Measurements from ENCODE around the gene ELN. TPM values are rescaled to one million over a fixed set of nuclear protein-coding genes. Genes with fewer than 3 reads are reported as not detected.

Gene ELN
- total RNA-seq, 1 donor from 2014 or later, result 395 TPM

DNA sequence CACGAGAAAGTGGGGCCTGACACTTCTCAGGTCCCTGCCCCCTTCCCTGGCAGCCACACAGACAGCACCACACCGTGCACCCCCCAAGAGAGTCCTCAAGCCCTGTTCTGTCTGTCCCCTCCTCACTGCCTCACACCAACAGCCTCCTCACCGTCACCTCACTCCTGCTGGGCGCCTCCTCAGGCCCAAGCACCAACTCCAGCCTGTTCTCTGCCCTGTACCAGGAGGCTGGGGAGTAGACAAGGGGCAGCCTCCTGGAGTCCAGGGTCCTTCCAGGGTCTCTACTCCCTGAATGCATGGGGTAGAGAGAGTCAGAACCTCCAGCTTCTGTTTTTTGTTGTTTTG lies 26.9 kb upstream of the ELN start:
- Histone ChIP-seq H3K27ac (peak overlapping the region; percentile 95 to 99), H3K4me3 (no peak overlapping the region), H3K36me3 (no peaks in the 10 kb centered on the region), H3K27me3 (no peaks in the 10 kb centered on the region), H3K4me1 (peaks cover 24 to 65% of the 10 kb centered on the region in 2 donors), H3K9me3 (no peaks in the 10 kb centered on the region)
- TF ChIP-seq, protein P1, sequence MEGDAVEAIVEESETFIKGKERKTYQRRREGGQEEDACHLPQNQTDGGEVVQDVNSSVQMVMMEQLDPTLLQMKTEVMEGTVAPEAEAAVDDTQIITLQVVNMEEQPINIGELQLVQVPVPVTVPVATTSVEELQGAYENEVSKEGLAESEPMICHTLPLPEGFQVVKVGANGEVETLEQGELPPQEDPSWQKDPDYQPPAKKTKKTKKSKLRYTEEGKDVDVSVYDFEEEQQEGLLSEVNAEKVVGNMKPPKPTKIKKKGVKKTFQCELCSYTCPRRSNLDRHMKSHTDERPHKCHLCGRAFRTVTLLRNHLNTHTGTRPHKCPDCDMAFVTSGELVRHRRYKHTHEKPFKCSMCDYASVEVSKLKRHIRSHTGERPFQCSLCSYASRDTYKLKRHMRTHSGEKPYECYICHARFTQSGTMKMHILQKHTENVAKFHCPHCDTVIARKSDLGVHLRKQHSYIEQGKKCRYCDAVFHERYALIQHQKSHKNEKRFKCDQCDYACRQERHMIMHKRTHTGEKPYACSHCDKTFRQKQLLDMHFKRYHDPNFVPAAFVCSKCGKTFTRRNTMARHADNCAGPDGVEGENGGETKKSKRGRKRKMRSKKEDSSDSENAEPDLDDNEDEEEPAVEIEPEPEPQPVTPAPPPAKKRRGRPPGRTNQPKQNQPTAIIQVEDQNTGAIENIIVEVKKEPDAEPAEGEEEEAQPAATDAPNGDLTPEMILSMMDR (IDR thresholded peaks at IDR 0.05), result no peak
- intact Hi-C loops (cut with DNase I), result no loop called here
- no peak for DNase-seq (ENCODE audit: low spot score in 2 of 2)

DNA sequence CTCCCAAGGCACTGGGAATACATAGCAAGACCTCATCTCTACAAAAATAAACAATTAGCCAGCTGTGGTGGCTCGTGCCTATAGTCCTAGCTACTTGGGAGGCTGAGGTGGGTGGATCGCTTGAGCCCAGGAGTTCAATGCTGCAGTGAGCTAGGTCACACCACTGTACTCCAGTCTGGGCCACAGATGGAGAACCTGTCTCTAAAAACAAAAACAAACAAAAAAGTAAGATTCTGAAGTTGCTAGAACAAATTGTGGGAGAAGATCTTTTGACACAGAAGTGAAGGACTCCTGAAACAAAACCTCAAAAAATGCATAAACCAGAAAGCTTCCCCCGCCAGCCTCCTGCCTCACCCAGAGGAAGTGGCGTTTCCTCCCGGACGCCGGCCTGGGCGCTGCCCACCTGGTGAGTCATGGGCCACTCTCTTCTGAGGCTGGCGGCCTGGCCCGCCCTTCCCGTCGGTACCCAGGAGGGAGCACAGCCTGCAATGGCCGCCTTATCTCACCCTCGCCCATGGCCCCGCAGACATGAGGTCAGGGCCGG lies 25.4 kb upstream of the ELN start:
- H3K27ac ChIP-seq, result peak overlapping the region; percentile 95 to 99
- H3K4me3 ChIP-seq, result peak overlapping the region; percentile 20 to 29
- TF ChIP-seq, protein P1 (IDR thresholded peaks at IDR 0.05), result no peak
- no peaks in the 10 kb centered on the region for H3K9me3 ChIP-seq
- intact Hi-C loops (cut with DNase I), result loop anchor here (1.0 kb wide), 1 partner anchor 21 kb away; no protein-coding TSS in a partner anchor
- H3K27me3 ChIP-seq, result no peaks in the 10 kb centered on the region
- peaks cover 22 to 63% of the 10 kb centered on the region in 2 donors for H3K4me1 ChIP-seq
- peak; percentile 68 to 94 for DNase-seq (ENCODE audit: low spot score in 2 of 2)
- H3K36me3 ChIP-seq, result no peaks in the 10 kb centered on the region

DNA sequence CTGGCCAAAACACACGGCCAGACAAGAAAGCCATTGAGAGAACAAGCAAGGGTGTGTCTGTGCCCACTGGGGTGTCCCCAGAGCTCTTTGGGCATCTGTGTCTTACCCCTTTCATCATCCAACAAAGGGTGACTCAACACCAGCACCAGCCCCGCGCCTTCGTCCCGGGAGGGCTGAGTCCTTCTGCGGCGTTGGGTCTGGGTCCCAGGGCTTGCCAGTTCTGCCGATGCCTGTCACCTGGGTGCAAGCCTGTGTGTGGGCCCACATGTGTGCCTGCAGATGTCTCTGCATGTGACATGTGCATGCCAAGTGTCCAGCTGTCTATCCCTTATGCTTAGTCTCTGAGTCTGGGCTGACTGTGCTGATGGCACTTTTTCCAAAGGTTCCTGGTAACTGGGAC lies 24.4 kb upstream of the ELN start:
- Histone ChIP-seq H3K4me3 (peak overlapping the region in 1 of 2 donors; percentile 29), H3K4me1 (peaks cover 22 to 64% of the 10 kb centered on the region in 2 donors), H3K9me3 (no peaks in the 10 kb centered on the region), H3K27me3 (no peaks in the 10 kb centered on the region), H3K27ac (peak overlapping the region; percentile 95 to 99), H3K36me3 (no peaks in the 10 kb centered on the region)
- TF ChIP-seq, protein P1 (IDR thresholded peaks at IDR 0.05), result no peak
- intact Hi-C loops (cut with DNase I), result no loop called here
- DNase-seq (ENCODE audit: low spot score in 2 of 2), result no peak

DNA sequence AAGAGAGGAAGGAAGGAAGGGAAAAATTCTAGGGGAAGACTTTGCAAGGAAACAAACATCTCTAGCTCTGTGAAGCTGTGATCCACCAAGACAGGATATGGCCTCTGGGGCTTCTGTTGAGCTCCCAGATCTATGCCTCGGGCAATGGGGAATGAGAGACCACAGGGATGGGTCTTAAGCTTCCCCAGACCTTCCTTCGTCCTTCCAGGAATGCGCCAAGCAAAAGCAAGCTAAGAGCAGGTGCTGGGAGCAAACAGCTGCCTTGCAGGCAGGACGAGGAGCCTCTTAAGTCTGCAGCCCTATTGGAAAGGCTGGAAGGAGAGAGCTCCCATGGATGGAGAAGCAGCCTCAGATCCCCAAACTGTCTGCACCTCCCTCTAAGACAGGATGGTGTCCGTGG lies 21.9 kb upstream of the ELN start:
- TF ChIP-seq, protein P1 (IDR thresholded peaks at IDR 0.05), result no peak
- Histone ChIP-seq H3K4me1 (peaks cover 19 to 59% of the 10 kb centered on the region in 2 donors), H3K9me3 (no peaks in the 10 kb centered on the region), H3K36me3 (no peaks in the 10 kb centered on the region), H3K4me3 (no peak overlapping the region), H3K27ac (peak overlapping the region; percentile 88 to 94), H3K27me3 (no peaks in the 10 kb centered on the region)
- DNase-seq (ENCODE audit: low spot score in 2 of 2), result no peak
- intact Hi-C loops (cut with DNase I), result no loop called here

DNA sequence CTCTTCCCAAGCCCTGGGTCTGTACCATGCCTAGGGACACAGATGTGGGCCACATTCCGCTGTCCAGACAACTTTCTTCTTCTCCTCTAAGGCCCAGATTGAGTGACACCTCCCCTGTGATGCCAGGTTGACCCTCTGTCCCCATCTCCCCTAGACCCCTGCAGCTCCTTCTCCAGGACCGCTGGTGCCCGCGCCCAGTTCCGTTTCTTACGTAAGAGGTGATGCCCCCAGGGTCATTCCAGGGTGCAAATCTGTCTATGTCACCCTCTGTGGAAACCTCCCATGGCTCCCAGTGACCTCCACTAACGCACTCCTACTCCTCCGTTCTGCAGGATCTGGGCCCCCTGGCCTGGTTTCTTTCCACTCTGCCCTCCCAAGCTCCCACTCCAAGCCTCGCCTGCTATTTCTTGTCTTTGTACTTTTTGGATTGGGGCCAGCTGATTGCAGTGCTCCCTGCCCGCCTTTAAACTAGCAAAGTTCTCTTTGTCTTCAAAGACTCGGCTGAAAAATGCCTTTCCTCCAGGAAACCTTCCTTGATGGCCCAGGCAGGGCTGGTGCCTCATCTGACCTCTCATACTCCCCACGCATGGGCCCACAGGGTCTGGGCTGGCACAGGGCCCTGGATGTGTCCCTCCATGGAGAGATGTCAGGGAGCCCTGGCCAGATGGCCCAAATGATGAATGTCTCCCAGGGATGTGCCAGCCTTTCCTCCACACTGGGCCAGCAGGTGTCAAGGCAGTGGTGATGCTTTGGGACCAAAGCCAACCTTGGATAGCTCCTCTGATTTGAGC lies 21.3 kb upstream of the ELN start:
- intact Hi-C loops (cut with DNase I), result no loop called here
- Histone ChIP-seq H3K36me3 (no peaks in the 10 kb centered on the region), H3K27ac (peak overlapping the region; percentile 88 to 94), H3K9me3 (no peaks in the 10 kb centered on the region), H3K27me3 (no peaks in the 10 kb centered on the region), H3K4me1 (peaks cover 22 to 59% of the 10 kb centered on the region in 2 donors), H3K4me3 (no peak overlapping the region)
- DNase-seq (ENCODE audit: low spot score in 2 of 2), result no peak
- TF ChIP-seq, protein P1 (IDR thresholded peaks at IDR 0.05), result no peak
